Measurements from ENCODE around the gene VPS13A.

GRCh38 chr9:77464661-77465060 is 287.3 kb downstream of the VPS13A start:
- TF ChIP-seq POLR2A (IDR thresholded peaks at IDR 0.05) (no peak), CTCF (IDR thresholded peaks at IDR 0.05) (no peak)

Data from uterus (tissue), 2 donors.